ENCODE results near the gene RFLNA.

Gene RFLNA

GRCh38 chr12:124363353-124363965 lies 68.6 kb downstream of the RFLNA start:
- Histone ChIP-seq H3K4me2 (ENCODE audit: low read length) (no peak overlapping the region), H2AFZ (ENCODE audit: low read depth, low read length) (no peak overlapping the region), H3K27me3 (ENCODE audit: low read depth, low read length) (no peaks in the 10 kb centered on the region), H3K27ac (ENCODE audit: low read length) (no peak overlapping the region), H3K79me2 (ENCODE audit: low read length) (no peaks in the 10 kb centered on the region; the same call in 1 of the 2 replicates), H3K36me3 (replicated peaks; ENCODE audit: low read depth, low read length) (peaks cover 10% of the 10 kb centered on the region), H3K9ac (ENCODE audit: low read length) (no peak overlapping the region), H3K4me3 (ENCODE audit: low read length) (no peak overlapping the region), H3K9me3 (ENCODE audit: insufficient read depth, low read length) (no peaks in the 10 kb centered on the region), H3K4me1 (ENCODE audit: low read length) (no peaks in the 10 kb centered on the region), H4K20me1 (ENCODE audit: insufficient read depth, low read length) (peaks cover 5% of the 10 kb centered on the region)
- TF ChIP-seq, protein P1, sequence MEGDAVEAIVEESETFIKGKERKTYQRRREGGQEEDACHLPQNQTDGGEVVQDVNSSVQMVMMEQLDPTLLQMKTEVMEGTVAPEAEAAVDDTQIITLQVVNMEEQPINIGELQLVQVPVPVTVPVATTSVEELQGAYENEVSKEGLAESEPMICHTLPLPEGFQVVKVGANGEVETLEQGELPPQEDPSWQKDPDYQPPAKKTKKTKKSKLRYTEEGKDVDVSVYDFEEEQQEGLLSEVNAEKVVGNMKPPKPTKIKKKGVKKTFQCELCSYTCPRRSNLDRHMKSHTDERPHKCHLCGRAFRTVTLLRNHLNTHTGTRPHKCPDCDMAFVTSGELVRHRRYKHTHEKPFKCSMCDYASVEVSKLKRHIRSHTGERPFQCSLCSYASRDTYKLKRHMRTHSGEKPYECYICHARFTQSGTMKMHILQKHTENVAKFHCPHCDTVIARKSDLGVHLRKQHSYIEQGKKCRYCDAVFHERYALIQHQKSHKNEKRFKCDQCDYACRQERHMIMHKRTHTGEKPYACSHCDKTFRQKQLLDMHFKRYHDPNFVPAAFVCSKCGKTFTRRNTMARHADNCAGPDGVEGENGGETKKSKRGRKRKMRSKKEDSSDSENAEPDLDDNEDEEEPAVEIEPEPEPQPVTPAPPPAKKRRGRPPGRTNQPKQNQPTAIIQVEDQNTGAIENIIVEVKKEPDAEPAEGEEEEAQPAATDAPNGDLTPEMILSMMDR (IDR thresholded peaks at IDR 0.05; ENCODE audit: low read depth, low read length) = no peak
- no peak for TF ChIP-seq EZH2phosphoT487 (IDR thresholded peaks at IDR 0.05; ENCODE audit: low read depth)

GRCh38 chr12:124364543-124364942 lies 69.7 kb downstream of the RFLNA start:
- no peak overlapping the region for H3K27ac ChIP-seq (ENCODE audit: low read length)
- H3K79me2 ChIP-seq (ENCODE audit: low read length) = no peaks in the 10 kb centered on the region; the same call in 1 of the 2 replicates
- no peak overlapping the region for H3K9ac ChIP-seq (ENCODE audit: low read length)
- no peaks in the 10 kb centered on the region for H3K9me3 ChIP-seq (ENCODE audit: insufficient read depth, low read length)
- H3K27me3 ChIP-seq (ENCODE audit: low read depth, low read length) = no peaks in the 10 kb centered on the region
- H4K20me1 ChIP-seq (ENCODE audit: insufficient read depth, low read length) = peaks cover 11% of the 10 kb centered on the region
- H3K36me3 ChIP-seq (replicated peaks; ENCODE audit: low read depth, low read length) = peaks cover 3% of the 10 kb centered on the region
- H3K4me1 ChIP-seq (ENCODE audit: low read length) = no peaks in the 10 kb centered on the region
- H3K4me2 ChIP-seq (ENCODE audit: low read length) = no peak overlapping the region
- TF ChIP-seq, protein P1 (IDR thresholded peaks at IDR 0.05; ENCODE audit: low read depth, low read length) = no peak
- no peak for TF ChIP-seq EZH2phosphoT487 (IDR thresholded peaks at IDR 0.05; ENCODE audit: low read depth)
- H3K4me3 ChIP-seq (ENCODE audit: low read length) = no peak overlapping the region
- H2AFZ ChIP-seq (ENCODE audit: low read depth, low read length) = no peak overlapping the region
